ENCODE data around the gene RAB7A. TPM values are rescaled to one million over a fixed set of nuclear protein-coding genes. Genes with fewer than 3 reads are reported as not detected.

Gene RAB7A
- total RNA-seq, 4 donors from 2014 or later = 98.9 to 114 (median 110) TPM

GRCh38 chr3:128703561-128703960 is 22.4 kb upstream of the RAB7A start:
- H3K9me3 ChIP-seq = no peaks in the 10 kb centered on the region
- 45 to 47% methylated on average over 5 of the region's 5 CpGs for WGBS, 2 donors
- H3K27me3 ChIP-seq = no peaks in the 10 kb centered on the region
- H3K27ac ChIP-seq = no peak overlapping the region
- H3K4me1 ChIP-seq = peaks cover 13 to 15% of the 10 kb centered on the region in 2 donors
- no peaks in the 10 kb centered on the region for H3K36me3 ChIP-seq
- DNase-seq = peak; percentile 39 to 54
- no peak for TF ChIP-seq CTCF (IDR thresholded peaks at IDR 0.05)
- no peak for TF ChIP-seq POLR2A (IDR thresholded peaks at IDR 0.05)
- intact Hi-C loops (cut with DNase I) = no loop called here
- H3K4me3 ChIP-seq (replicated peaks in 1 of 3) = no peak overlapping the region

GRCh38 chr3:128706086-128706615 is 19.8 kb upstream of the RAB7A start:
- intact Hi-C loops (cut with DNase I) = no loop called here
- WGBS, 2 donors = 79 to 83% methylated on average over 4 to 7 of the region's 7 CpGs

DNA sequence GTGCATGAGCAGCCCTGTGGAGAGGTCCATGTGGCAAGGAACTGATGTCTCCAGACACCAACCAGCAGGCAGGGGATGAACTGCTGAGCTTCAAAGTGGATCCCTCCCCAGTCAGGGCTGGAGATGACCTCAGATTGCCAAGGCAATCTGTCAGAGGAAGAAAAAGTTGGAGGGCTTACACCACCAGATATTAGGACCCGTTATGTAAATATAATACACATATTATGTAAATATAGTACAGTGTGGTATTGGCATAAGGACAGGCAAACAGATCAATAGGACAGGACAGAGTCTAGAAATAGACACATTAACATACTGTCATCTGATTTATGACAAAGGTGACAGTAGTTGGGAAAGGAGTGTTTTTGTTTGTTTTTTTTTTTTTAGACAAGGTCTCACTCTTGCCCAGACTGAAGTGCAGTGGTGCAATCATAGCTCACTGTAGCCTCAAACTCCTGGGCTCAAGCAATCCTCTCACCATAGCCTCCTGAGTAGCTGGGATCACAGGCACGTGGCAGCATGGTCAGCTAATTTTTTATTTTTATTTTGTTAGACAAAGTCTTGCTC is 18.0 kb upstream of the RAB7A start:
- Histone ChIP-seq H3K27ac (no peak overlapping the region), H3K36me3 (no peaks in the 10 kb centered on the region), H3K9me3 (no peaks in the 10 kb centered on the region), H3K27me3 (no peaks in the 10 kb centered on the region), H3K4me1 (no peaks in the 10 kb centered on the region), H3K4me3 (replicated peaks in 1 of 3) (no peak overlapping the region)
- no peak for TF ChIP-seq CTCF (IDR thresholded peaks at IDR 0.05)
- TF ChIP-seq POLR2A (IDR thresholded peaks at IDR 0.05) = no peak
- intact Hi-C loops (cut with DNase I) = no loop called here
- WGBS, 2 donors = 86 to 92% methylated on average over 2 of the region's 2 CpGs
- no peak for DNase-seq

More at GRCh38 chr3:128706086-128706615, 19.8 kb upstream of the RAB7A start:
- TF ChIP-seq POLR2A (IDR thresholded peaks at IDR 0.05) (no peak), CTCF (IDR thresholded peaks at IDR 0.05) (no peak)
- Histone ChIP-seq H3K27me3 (no peaks in the 10 kb centered on the region), H3K9me3 (no peaks in the 10 kb centered on the region), H3K27ac (no peak overlapping the region), H3K4me3 (replicated peaks in 1 of 3) (no peak overlapping the region), H3K4me1 (peaks cover 11 to 13% of the 10 kb centered on the region in 2 donors), H3K36me3 (no peaks in the 10 kb centered on the region)
- peak in 1 of 2 donors; percentile 11 for DNase-seq

GRCh38 chr3:128709038-128709437 is 16.9 kb upstream of the RAB7A start:
- no peaks in the 10 kb centered on the region for H3K27me3 ChIP-seq
- no peaks in the 10 kb centered on the region for H3K36me3 ChIP-seq
- no peak overlapping the region for H3K4me3 ChIP-seq (replicated peaks in 1 of 3)
- no peaks in the 10 kb centered on the region for H3K9me3 ChIP-seq
- DNase-seq = peak; percentile 29 to 43
- H3K27ac ChIP-seq = no peak overlapping the region
- intact Hi-C loops (cut with DNase I) = no loop called here
- no peaks in the 10 kb centered on the region for H3K4me1 ChIP-seq
- no peak for TF ChIP-seq POLR2A (IDR thresholded peaks at IDR 0.05)
- TF ChIP-seq CTCF (IDR thresholded peaks at IDR 0.05) = no peak
- 55 to 72% methylated on average over 2 to 4 of the region's 4 CpGs for WGBS, 2 donors

- Histone ChIP-seq H3K4me3 (replicated peaks in 1 of 3) (no peak overlapping the region), H3K36me3 (no peaks in the 10 kb centered on the region), H3K27me3 (no peaks in the 10 kb centered on the region), H3K4me1 (no peaks in the 10 kb centered on the region), H3K9me3 (no peaks in the 10 kb centered on the region), H3K27ac (no peak overlapping the region)
- DNase-seq = no peak
- WGBS, 2 donors = 48 to 49% methylated on average over 10 of the region's 10 CpGs
- TF ChIP-seq CTCF (IDR thresholded peaks at IDR 0.05) (no peak), POLR2A (IDR thresholded peaks at IDR 0.05) (no peak)
- intact Hi-C loops (cut with DNase I) = no loop called here
Observed at GRCh38 chr3:128709506-128710210, 16.3 kb upstream of the RAB7A start.

Data from thyroid gland (tissue), 4 donors.